H1 (cell line): ENCODE data around the gene ZSCAN30. TPM values are rescaled to one million over a fixed set of nuclear protein-coding genes. Genes with fewer than 3 reads are reported as not detected.

Experiments
- E2F6 ChIP-seq: IDR thresholded peaks from 2 replicates; pipeline ENCODE4 v1.6.1; 2012; ENCODE audit warnings: inconsistent platforms
- TEAD4 ChIP-seq: IDR thresholded peaks from 2 replicates; pipeline ENCODE4 v1.6.1; 2012; ENCODE audit warnings: low read depth, low read length, inconsistent platforms, mixed read lengths
- polyA plus RNA-seq, 7 experiments: library from polyadenylated mRNA; depleted of rRNA in 3 of 7; stranded (reverse) in 5 of 7; unstranded in 2 of 7; fragments of >200 nt in 5 of 7; fragments of 200-250 nt in 2 of 7; gene quantifications; 1 replicate in 5 of 7; 2 replicates in 1 of 7; 4 replicates in 1 of 7; pipeline versions ENCODE4 v1.2.1 to v1.2.3, GENCODE V29; 2011 to 2013; ENCODE audit warnings: missing spikeins in 2 of 7, mixed read lengths in 2 of 7
- total RNA-seq: library from RNA; stranded (reverse); fragmentation: NEBNext Ultra II Directional; extraction: Animal tissue kit (Norgen Biotek cat#: 25700); gene quantifications from 2 replicates; pipeline ENCODE4 v1.2.1, GENCODE V29; 2021

The ZSCAN30 gene
- total and polyA plus RNA-seq, 2 of the 8 experiments (the other 6 are each of a cell fraction or from before 2014, with no cell fraction given): 4.4 to 10.3 TPM

- no peak for TF ChIP-seq E2F6
- no peak for TF ChIP-seq TEAD4
Measured at GRCh38 chr18:35244671-35245070, 45.4 kb downstream of the ZSCAN30 start (continued).
